HFF-Myc (cell line): Measurements from ENCODE around the gene NOS1AP.

Experiments used
- DNase-seq: peaks from one replicate; pipeline ENCODE4 v3.0.0-alpha.2; 2011; ENCODE audit warnings: low read depth; ENCODE audit errors: extremely low read depth
- H3K4me3 ChIP-seq: replicated peaks from 2 replicates; pipeline ENCODE4 v1.5.1; 2011; ENCODE audit warnings: low read depth, mild to moderate bottlenecking, control low read depth, low read length
- TF ChIP-seq, protein P1 (sequence below): IDR thresholded peaks from 2 replicates; pipeline ENCODE4 v1.5.1; 2012; ENCODE audit warnings: mild to moderate bottlenecking, low read depth, low read length, control low read depth; ENCODE audit errors: missing control alignments

Gene NOS1AP

DNA sequence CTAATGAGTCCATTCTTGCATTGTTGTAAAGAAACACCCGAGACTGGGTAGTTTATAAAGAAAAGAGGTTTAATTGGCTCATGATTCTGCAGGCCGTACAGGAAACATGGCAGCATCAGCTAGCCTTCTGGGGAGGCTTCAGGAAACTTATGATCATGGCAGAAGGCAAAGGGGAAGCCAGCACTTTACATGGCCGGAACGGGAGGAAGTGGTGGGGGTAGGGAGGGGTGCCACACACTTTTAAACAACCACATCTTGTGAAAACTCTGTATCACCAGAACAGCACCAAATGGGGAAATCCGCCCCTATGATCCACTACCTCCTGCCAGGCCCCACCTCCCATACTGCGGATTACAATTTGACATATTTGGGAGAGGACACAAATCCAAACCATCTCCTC lies 43.9 kb downstream of the NOS1AP start:
- no peak overlapping the region for H3K4me3 ChIP-seq
- DNase-seq, result no peak
- TF ChIP-seq, protein P1, sequence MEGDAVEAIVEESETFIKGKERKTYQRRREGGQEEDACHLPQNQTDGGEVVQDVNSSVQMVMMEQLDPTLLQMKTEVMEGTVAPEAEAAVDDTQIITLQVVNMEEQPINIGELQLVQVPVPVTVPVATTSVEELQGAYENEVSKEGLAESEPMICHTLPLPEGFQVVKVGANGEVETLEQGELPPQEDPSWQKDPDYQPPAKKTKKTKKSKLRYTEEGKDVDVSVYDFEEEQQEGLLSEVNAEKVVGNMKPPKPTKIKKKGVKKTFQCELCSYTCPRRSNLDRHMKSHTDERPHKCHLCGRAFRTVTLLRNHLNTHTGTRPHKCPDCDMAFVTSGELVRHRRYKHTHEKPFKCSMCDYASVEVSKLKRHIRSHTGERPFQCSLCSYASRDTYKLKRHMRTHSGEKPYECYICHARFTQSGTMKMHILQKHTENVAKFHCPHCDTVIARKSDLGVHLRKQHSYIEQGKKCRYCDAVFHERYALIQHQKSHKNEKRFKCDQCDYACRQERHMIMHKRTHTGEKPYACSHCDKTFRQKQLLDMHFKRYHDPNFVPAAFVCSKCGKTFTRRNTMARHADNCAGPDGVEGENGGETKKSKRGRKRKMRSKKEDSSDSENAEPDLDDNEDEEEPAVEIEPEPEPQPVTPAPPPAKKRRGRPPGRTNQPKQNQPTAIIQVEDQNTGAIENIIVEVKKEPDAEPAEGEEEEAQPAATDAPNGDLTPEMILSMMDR, result no peak

DNA sequence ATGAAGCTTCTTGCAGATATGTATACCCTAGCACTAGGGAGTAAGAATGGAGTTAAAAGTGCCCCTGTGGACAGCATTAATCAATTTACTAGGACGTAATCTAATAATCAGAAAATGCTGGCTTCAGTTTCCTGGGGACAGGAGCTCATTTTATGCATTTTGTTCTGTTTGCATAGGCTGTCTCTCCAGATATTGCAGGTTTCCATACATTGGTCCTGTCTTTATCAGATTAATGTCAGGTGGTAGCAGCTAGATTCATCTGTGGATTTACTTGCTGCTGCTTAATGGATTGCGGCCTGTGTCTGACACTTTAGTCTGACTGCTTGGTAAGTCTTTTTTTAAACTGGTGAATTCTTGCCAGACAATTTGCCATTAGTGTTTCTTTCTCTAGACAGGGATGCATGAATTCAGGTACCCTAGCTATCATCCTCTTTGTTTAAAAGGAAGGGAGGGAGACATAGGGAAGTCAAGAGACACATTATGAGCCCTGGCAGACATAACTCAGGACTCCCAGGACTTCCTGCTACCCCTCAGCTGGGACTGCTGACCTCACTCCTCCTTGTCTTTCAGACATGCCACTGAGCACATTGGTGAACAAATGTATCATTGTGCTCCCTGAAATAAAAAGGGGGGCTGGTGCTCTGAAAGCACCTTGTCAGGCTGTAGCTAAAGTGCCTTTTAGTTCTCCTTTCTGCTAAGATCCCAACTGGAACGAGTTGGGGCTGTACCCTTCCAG lies 47.7 kb downstream of the NOS1AP start:
- TF ChIP-seq, protein P1, result no peak
- H3K4me3 ChIP-seq, result no peak overlapping the region
- DNase-seq, result no peak

DNA sequence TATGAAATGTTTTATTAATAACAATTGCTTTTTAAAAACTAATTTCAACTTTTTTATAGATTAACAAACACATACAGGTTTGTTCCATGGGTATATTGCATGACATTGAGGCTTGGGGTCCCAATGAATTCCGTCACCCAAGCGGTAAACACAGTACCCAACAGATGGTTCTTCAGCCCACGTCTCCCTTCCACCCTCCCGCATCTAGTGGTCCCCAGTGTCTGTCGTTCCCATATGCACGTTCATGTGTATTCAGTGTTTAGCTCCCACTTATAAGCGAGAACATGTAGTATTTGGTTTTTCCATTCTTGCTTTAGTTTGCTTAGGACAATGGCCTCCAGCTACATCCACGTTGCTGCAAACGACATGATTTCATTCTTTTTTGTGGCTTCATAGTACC lies 48.6 kb downstream of the NOS1AP start:
- no peak overlapping the region for H3K4me3 ChIP-seq
- DNase-seq, result no peak
- TF ChIP-seq, protein P1, result no peak

DNA sequence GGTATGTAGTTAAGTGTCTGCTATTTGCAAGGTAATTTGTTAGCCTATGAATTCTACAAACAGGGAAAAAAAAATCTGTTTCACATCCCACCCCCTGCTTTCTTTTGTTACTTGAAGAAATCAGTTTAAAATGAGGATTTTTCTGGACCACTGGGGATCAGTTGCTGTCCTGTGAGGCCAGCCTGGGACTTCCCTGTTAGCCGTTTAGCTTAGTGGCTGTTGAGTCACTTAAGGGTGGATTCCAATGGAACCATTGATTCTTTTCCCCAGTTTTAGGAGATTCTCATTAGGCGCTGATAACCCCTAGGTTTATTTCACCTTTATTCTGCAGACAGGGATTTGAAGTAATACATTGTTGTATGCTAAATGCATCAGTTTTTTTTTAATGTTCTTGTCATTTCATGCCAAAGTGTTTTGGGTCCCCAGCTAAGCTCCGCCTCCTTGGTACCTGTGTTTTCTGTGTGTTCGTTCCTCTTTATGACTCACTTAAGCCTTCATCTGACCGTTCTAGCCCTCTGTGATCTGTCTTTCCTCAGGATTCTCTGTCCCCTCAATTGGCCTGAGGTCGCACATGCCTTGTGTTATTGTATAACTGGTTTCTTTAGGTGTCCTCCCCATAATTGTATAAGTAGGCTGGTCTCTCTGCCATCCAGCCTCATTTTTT lies 59.3 kb downstream of the NOS1AP start:
- TF ChIP-seq, protein P1, result no peak
- no peak overlapping the region for H3K4me3 ChIP-seq
- DNase-seq, result no peak

DNA sequence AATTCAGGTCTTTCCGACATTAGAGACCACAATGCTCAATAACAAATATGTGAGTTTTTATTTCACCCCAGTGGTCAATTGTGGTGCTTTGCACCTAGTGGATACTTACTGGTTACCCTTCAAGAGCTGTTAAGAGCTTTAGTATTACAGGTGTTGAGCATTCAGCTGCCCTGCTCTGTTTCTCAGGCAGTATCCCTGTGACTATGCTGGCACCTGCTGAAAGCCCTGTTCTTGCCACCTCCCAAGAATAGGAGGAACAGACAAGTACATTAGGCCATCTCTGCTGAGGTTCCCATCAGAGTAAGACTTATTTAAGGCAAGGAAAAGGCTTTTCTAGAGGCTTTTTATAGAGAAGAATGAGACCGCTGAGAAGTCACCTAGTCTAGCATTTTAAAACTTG lies 60.8 kb downstream of the NOS1AP start:
- TF ChIP-seq, protein P1, result no peak
- no peak overlapping the region for H3K4me3 ChIP-seq
- no peak for DNase-seq

DNA sequence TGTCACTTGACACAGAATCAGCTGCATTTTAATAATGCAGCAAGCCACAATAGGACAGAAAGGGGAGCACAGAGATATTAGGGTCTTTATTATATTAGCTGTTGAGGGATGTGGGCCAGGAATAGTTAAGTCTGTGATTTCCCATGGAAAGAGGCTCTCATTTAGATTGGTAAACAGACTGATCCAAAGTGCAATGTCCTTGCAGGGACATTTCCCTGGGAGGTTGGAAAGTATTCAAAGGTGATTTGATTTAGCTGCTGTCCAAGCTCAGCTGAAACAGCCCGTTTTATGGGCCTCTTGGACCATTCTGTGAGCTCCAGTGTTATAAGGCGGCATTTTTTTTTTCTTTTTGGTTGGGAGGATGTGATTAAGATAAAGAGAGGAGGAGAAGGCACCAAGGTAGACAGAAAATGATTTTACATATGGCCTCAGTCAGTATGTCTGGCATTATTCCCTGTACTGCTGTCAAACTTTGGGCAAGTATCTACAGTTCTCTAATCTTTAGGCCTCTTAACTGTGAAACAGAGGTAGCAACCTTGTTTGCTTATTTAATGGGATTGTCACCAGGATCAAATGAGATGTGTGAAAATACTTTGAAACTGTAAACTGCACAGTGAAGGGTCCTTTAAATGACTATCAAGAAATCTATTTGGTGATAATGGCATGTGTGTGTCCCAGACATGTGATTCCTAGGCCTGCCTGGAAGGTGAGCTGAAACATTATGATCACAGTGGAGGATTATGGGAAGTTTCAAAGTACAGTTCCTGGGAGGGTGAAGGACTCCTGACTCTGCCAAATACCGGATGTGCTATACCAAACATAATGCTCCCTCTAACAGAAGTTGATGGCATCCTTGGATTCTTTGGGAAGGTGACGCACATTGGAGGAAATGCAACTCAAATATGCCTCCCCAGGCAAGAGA lies 62.2 kb downstream of the NOS1AP start:
- TF ChIP-seq, protein P1, result no peak
- DNase-seq, result no peak
- no peak overlapping the region for H3K4me3 ChIP-seq
